T1000 (cell line): Measurements from ENCODE around the gene RNF10.
A peak's percentile ranks its signal among the peaks of the same experiment; 100 is the strongest.
"Not testable (repeated sequence)": the region's sequence is repeated elsewhere in the genome, so short reads cannot be mapped to it uniquely, and the experiment has no call there.

Source experiments
- DNase-seq: peaks from one replicate; lab custom pipeline; 2025; ENCODE audit warnings: mixed read lengths; lab: John Stamatoyannopoulos, UW

RNF10 gene

DNA sequence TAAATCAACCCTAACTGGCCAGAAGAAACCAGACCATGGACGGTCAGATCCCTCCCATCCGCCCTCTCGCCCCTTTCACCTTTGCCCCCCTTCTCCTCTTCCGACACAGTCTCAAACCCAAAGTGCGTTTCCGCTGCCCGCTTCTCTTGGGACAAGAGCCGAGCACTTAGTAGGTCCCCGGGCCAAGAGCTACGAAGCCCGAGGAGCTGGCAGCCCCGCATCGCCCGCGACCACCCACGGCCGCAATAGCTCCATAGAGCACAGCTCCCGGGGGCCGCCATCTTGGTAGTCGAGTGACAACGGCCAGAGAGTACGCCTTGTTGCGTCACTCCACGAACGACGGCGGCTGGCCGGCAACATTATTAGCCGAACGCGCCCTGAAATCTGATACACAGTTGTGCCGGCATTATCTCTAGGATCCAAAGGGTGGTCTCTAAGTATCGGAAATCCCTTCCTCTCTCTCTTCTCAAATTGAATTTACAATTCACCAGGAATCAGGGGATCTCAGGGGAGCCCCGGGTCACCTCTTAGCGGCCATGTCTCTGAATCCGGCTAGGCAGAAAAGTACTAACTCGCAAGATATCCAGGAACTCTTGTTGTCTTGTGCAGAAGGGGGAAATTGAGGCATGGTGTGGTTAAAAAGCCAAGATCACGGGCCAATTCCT is 5.2 kb upstream of the RNF10 start, which contains the start of gene COQ5:
Gene COQ5 (minus strand): TSS at position 298 of the 665 bp plus-strand sequence. CDS start 17 bp downstream, at position 281.
- DNase-seq = peak; percentile 73

DNA sequence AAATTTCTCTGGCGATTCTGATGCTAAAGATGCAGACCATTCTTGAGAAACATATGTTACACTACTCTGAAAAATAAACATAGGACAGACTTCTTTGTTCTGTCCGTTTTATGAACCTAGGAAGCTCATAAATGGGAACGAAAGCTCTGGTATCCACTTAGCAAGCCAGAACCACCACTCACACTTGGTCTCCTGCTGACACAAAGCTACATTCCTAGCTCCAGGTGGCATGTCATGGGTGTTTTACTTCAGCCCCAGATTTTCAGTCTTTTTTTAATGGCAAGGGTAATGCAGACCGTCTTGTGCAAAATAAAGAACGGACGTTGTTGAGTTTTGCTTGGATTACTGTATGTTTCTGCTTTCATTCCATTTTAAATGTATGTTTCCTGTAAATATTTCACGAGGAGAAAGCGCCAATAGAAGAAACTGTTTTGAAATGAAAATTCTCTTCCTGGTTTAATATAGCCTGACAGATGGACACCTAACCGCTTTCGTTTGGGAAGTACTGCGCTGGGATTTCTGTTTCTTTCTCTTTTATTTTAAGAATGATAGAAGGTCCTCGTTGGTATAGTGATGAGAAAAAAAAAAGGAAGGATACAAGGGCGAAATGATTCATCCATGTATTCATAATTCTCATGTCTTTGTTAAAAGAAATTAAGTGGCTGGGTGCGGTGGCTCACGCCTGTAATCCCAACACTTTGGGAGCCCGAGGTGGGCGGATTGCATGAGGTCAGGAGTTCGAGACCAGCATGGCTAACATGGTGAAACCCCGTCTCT is 4.3 kb upstream of the RNF10 start:
- no peak for DNase-seq

DNA sequence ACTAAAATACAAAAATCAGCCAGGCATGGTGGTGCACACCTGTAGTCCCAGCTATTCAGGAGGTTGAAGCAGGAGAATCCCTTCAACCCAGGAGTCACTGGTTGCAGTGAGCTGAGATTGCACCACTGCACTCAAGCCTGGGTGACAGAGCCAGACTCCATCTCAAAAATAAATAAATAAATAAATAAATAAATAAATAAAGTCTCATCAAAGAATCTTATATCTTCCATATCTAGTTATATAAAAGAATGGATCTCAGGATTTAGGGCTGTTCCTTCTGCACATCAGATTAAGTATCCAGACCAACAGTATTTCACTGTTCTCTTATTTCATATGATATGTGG is 3.8 kb upstream of the RNF10 start:
- DNase-seq = not testable (repeated sequence)

DNA sequence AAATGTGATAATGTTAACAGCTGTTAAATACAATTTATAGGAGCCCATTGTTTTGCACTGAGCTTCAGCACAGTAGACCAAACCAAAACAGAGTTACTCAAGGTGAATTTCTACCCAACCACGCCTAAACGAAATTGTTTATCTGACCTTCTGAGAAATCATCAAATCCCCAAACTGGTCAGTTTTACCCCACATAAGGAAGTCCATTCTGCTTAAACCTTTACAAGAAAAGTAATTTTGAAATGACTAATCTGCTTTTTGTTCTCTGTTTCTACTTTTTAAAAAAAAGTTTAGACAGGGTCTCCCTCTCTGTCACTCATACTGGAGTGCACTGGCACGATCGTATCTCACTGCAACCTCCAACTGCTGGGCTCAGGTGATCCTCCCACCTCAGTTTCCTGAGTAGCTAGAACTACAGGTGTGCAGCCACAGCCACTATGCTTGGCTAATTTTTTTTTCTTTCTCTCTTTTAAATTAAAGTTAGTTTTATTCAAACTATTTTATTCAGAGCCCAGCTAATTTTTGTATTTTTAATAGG is 1.4 kb upstream of the RNF10 start:
- no peak for DNase-seq

DNA sequence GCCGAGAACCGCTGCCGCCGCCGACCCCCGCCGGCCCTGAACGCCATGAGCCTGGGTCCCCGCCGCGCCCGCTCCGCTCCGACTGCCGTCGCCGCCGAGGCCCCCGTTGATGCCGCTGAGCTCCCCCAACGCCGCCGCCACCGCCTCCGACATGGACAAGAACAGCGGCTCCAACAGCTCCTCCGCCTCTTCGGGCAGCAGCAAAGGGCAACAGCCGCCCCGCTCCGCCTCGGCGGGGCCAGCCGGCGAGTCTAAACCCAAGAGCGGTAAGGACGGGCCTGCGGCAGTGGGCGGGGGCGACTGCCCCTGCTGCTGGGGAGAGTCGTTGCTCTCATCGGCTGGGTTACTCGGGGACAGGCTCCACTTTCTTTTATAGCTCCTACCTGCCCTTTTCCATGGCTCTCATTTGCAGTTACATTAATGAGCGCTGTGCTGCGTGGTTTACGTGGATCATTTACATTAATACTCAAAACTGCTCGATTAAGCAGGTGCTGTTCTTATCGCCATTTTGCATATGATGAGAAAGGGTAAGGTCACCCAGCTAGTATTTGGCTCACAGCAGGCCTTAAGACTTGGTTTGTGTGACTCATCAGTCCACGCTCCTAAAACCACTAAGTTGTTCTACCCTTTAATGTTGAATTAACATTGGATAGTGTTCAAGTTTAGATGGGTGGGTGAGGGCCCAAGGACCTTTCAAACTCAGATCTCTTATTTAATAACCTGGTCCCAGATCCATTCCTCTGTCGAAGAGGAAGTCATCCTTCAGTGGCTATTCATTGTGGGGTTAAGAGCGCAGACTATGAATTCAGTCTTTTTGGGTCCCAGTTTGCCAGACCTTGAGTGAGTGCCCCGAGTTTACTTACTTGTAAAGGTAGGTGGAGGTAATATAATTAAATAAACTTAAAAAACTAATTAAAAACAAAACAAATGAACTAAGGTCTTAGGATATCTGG is 823 bp downstream of the RNF10 start:
- DNase-seq = peak; percentile 4

DNA sequence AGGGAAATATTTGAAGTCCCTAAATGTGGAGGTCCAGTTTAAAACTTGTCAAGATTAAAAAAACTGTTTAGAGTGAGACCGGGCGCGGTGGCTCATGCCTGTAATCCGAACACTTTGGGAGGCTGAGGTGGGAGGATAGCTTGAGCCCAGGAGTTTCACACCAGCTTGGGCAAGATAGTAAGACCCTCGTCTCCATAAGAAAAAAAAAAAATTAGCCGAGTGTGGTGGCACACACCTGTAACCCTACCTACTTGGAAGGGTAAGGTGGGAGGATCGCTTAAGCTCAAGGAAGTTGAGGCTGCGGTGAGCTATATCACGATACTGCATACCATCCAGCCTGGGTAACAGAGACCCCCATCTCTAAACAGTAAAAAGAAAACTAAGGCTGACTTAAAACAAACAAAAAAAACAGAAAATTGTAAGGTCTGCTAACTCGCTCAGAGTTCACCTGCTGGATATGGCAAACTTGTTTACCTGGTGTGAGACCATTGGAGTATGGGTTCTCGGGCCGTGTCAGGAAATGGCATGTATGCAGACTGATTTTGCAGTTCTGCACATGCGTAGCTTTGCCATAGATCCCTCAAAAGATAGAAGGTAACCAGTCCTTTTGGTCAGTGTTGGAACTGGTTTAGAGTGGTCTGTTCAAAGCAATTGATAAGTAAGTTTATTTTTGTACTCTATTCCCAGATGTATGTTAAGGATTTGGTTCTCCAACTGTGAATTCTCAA is 2.1 kb downstream of the RNF10 start:
- DNase-seq = no peak

DNA sequence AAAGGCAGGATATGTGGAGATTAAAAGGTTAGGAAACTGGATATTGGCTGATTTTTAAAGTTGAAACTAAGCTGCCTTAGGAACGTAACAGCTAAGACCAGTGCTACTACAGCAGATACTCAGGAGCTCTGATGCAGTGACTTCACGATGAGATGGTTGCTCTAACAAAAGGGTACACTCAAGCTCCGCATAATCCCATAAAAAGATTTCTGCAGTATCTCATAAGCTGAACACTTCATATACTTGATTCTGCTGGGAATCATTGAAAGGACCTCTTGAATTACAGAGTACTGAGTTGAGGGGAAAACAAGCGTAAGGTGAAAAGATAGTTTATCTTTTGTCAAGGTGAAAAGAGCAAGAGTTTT is 3.7 kb downstream of the RNF10 start:
- DNase-seq = no peak

DNA sequence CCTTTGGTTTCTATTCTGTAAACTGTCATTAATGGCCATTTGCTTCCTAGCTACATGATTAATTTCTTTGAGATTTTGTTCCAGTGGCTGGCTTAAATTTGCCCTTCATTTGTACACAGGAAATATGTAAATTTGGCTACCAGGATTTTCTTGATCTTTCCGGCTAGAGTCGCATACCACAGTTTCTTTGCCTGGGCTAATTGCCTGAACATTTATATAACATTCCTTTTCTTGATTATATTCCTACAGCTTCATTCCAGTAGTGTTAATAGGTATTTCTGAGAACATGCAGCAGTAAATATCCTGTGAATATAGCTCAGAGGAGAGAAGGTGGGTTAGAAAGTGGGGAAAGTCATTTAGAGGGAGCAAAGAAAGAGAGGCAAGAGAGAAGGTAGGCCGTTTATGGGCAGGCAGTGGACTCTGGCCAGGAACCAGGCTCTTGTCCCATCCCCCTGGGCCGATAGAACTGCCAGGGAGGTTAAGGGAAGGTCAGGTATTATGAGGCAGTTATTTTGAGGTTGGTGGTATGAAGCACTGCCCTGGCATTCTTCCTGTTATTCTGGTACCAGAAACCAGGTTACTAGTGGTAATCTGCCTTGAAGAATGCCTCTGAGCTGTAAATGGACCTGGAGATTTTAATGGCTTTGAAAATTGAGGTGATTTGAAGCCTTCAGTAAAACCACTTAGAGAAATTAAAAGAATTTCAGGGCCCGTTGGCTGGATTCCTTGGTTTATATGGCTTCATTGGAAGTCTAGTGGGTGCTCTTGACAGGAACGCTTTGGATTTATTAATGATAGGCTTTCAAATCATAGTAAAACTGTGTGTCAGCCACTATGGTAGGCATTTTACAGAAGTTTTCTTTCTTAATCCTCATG is 4.4 kb downstream of the RNF10 start:
- no peak for DNase-seq

DNA sequence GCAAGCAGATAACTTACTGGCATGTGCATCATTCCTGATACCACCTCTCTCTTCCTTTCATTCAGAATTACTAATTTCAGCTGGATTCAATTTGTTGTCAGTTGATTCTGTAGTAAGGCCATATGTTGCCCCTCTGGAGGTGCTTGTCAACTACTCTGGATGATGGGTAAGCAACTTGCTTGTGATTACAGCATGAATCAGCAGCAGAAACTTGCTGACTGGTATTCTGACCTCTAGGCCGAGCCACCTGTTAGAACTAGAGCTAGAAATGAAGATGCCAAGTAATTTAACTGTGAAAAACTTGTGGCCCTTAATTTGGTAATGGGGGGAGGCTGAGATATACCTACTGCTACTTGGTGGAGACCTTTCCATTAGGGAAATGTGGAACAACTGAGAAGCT is 5.1 kb downstream of the RNF10 start:
- no peak for DNase-seq

DNA sequence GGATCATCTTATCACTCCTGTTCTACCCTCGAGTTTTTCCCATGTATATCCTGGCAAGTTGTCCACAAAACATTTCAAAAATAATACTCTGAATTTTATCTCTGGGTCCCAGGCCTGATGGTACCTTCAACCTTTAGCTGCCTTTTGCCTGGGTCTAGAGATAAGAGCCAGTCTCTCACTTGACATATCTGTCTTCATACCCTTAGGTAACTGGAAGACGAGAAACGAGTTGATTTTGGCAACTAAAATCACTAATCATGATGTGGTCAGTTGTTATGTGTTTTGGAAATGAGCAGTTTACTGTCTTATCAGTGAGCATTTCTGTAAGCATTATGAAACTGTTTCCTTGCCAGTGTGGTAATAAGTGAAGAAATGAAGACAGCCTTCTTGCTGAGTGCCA is 6.3 kb downstream of the RNF10 start:
- DNase-seq = no peak

DNA sequence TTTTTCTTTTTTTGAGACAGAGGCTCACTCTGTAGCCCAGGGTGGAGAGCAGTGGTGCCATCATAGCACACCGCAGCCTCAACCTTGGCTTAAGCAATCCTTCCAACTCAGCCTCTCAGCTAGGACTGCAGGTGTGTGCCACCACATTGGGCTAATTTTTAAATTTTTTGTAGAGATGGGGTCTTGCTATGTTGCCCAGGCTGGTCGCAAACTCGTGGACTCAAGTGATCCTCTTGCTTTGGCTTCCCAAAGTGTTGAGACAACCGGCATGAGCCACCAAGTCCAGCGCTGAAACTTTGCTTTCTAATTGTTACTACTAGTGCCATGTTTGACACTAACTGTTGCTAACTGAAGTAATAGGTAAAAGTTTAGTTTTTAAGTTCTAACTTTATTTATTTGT is 8.0 kb downstream of the RNF10 start:
- no peak for DNase-seq

DNA sequence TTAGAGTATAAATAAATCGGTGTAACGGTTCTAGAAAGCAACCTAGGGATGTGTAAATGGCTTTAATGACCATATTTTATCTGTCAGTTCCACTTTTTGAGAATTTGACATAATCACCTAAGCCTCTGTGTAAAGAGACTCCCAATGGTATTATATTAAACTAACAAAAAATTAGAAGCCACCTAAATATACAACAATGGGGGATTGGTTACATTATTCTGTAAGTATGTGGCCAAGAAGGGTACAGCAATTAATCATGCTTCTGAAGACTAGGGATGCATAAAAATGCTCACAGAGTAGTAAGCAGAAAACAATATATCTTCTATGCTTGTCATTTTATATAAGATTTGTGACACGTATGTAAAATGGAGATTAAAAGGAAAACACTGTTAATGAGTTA is 10.5 kb downstream of the RNF10 start:
- DNase-seq = no peak

DNA sequence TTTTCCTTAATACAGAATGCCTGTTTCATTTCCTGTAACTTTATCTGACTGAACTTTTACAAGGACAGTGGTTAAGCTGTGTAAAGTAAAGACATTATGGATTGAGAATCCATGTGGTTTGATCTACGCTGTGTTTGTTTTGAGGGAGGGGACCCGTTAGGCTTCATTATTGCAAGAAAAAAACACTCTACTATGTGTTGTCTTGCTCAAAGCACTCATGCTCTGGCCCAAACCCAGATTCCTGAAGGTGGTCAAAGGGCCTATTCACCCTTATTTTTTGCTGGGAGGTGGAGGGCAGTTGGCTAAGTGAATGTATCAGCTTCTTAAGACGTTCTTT is 11.9 kb downstream of the RNF10 start:
- DNase-seq = no peak

DNA sequence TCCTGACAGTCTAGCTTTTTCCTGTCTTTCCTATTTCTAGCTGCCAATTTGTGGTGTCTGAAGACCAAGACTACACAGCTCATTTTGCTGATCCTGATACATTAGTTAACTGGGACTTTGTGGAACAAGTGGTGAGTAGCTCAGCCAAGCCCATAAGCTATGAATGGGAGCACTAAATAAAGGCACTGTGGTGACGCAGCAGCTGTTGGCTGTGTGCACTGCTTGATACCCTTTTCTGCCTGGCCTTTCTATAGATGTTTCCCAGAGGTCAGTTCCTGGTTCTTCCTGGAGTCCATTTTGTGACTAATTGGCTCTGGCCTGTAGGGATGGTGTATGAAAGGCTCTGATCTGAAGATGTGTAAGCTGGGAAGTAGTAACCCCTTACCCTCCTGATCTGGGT is 20.5 kb downstream of the RNF10 start:
- DNase-seq = no peak

DNA sequence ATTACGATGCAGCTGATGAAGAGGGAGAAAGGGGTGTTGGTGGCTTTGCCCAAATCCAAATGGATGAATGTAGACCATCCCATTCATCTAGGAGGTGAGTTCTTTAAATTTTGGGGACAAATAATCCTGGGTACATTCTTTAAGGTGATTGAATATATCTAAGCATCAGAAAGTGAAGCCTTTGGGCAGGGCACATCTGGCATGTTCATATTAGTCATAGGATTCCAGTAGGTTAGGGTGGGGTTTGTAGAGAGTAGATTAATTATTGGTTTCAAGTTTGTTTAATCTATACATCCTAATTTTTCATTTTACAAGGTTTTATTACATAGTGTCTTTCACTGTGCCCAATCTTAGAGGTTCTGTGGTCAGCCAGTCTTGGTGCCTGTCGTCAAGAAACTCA is 23.4 kb downstream of the RNF10 start:
- DNase-seq = no peak

DNA sequence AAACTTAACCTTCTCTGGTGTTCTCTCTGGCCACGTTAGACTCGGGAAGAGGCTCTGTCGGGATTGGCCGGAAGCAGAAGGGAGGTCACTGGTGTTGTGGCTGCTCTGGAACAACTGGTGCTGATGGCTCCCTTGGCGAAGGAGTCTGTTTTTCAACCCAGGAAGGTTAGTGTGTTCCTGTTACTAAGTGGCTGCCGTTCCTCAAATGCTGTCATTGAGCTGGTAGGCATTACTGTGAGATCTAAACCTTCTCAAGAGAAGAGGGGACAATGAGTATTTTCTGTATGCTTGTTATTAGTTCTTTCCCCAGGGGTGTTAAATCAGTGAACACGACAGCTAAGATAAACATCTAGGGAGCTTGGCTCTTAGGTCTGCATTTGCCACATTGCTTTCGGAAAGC is 28.8 kb downstream of the RNF10 start:
- no peak for DNase-seq

DNA sequence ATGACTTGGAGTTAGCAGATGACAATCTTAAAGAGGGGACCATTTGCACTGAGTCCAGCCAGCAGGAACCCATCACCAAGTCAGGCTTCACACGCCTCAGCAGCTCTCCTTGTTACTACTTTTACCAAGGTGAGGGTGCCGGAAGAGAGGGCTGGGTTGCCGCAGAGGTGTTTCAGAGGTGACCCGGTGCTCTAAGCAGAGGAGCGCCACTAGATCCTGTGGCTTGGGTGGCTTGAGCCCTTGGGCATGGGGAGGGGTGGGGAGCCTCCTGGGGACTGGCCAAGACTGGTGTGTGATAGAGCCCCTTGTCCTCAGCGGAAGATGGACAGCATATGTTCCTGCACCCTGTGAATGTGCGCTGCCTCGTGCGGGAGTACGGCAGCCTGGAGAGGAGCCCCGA is 29.3 kb downstream of the RNF10 start:
- DNase-seq = no peak

DNA sequence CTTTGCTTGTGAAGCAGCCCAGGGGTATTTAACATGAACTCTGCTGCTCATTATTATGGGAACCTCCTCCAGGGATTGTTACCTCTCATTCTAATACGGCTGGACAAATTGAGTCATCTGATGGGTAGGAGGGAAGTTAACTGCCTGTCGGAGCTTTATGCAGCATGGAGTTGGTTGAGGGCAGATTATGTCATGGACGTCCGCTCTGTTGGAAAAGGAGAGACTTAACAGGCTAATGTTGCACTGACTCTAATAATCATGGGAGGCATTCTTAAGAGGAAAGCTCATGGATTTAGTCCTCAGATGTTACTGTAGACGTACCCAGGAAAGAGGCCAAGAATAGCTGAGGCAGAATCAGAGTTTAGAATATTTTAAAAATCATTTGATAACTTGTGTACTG is 37.1 kb downstream of the RNF10 start:
- no peak for DNase-seq

DNA sequence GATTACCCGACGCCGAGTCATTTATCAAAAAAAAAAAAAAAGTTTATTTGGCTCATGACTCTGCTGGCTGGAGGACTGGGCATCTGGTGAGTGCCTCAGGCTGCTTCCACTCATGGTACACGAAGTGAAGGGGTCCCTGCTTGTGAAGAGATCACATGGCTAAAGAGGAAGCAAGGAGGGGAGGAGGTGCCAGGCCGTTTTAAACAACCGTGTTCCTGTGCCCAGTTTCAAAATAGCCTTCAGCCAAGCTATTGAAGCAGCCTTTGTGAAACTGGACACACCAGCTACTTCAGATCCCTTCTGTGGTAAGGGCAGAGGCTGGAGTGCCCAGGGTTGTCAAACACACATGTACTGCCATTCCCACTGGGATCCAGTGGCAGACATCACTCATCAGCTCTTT is 39.4 kb downstream of the RNF10 start:
- no peak for DNase-seq

DNA sequence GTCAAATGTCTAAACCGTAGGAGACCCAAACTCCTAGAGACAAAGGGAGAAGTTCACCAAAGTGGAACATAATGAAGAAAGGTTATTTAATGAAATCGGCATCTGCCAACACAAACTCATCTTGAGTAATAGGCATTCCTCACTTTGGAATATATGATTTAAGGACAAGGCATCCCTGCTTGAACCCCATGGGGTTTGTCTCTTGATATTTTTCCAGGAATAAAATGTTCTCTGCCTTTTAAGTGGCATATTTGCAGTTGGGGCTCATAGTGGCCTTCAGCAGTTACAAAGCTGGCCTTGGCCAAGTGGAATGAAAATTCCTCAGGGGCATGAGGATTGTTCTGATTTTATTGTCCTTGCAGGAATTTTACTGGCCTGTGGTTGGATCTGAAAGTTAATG is 40.0 kb downstream of the RNF10 start:
- DNase-seq = no peak

DNA sequence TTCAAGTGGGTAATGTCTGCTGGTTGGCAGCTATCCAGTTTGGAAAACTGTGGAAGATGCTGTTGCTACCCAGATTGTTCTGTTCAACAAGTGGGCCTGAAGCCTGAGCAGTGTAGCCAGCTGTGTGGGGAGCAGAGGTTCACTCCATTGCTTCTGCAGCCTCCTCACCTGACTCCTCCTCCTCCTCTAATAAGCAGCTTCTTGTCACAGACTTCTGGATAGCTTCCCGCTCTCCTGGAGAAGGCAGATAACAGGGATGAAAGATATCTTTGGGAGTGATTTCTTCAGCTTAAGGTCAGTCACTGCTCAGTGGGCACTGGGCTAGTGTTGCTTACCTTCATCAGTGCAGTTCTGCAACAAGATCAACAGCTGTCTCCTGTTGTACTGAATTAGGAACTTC is 45.0 kb downstream of the RNF10 start:
- DNase-seq = no peak
